Measurements from ENCODE around the gene NLGN2.

- TF ChIP-seq CTCF (IDR thresholded peaks at IDR 0.05; ENCODE audit: control extremely low read depth in 1 of 3, insufficient read depth in 1 of 3, low read depth in 1 of 3, low read length in 3 of 3) (no peak), RXRA (IDR thresholded peaks at IDR 0.05; ENCODE audit: insufficient read depth, low read depth, low read length) (no peak), SIN3A (conservative IDR thresholded peaks at IDR 0.05 in 1 of 2, IDR thresholded peaks at IDR 0.05 in 1 of 2; ENCODE audit: low read depth in 1 of 2, low read length in 2 of 2) (no peak), EP300 (IDR thresholded peaks at IDR 0.05; ENCODE audit: borderline replicate concordance in 1 of 2, low read depth in 2 of 2, low read length in 2 of 2) (no peak), EGR1 (IDR thresholded peaks at IDR 0.05; ENCODE audit: borderline replicate concordance, low read depth, low read length) (no peak), EZH2 (IDR thresholded peaks at IDR 0.05; ENCODE audit: low read depth, low read length, severe bottlenecking) (no peak), RBBP5 (IDR thresholded peaks at IDR 0.05; ENCODE audit: borderline replicate concordance, low read depth, low read length) (no peak), CBX5 (IDR thresholded peaks at IDR 0.05; ENCODE audit: low read depth, low read length) (no peak), BACH1 (IDR thresholded peaks at IDR 0.05; ENCODE audit: low read length) (no peak)
These were observed 5.8 kb downstream of the NLGN2 start for GRCh38 chr17:7413346-7413985.
